Head of caudate nucleus (tissue), 42 donors: ENCODE measurements around the gene OSMR.
A peak's percentile ranks its signal among the peaks of the same experiment; 100 is the strongest.

ENCODE experiments used
- DNase-seq, 42 donors: peaks; one replicate each; pipeline versions ENCODE4 v3.0.0 to v3.0.0-alpha.2; 2020 to 2021; ENCODE audit warnings: mixed read lengths in 7 of 42
- intact Hi-C: fragments of 100-400 bp; cut with DNase I; formaldehyde crosslinking; loops from one replicate; pipeline ENCODE4 v1.15.0; 2022

Gene OSMR

DNA sequence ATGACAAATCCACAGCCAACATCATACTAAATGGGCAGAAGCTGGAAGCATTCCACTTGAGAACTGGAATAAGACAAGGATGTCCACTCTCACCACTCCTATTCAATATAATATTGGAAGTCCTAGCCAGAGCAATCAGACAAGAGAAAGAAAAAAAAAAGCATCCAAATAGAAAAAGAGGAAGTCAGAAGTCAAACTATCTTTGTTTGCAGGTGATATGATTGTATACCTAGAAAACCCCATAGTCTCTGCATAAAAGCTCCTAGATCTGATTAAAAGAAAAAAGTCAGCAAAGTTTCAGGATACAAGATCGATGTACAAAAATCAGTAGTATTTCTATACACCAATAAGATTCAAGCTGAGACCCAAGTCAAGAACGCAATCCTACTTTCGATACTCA is 66.1 kb downstream of the OSMR start:
- intact Hi-C loops, result no loop called here
- no peak for DNase-seq

DNA sequence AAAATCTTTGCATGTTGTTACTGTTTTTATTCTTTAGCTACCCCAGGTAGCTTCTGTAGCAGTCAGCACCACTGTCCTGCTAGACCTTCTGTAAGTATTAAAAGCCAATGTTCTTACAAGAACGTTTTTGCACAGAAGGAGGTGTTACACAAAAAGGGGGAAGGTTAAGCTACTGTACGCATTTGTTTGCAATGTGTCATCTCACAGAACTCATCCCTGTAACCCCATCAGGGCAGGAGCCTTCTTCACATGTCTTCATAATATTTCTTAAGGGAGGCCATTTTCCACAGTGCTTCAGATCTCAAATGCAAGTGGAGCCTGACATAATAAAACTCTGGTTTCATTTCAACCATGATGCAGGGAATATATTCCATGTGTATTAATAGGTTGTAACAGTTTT is 67.9 kb downstream of the OSMR start:
- intact Hi-C loops, result no loop called here
- no peak for DNase-seq

DNA sequence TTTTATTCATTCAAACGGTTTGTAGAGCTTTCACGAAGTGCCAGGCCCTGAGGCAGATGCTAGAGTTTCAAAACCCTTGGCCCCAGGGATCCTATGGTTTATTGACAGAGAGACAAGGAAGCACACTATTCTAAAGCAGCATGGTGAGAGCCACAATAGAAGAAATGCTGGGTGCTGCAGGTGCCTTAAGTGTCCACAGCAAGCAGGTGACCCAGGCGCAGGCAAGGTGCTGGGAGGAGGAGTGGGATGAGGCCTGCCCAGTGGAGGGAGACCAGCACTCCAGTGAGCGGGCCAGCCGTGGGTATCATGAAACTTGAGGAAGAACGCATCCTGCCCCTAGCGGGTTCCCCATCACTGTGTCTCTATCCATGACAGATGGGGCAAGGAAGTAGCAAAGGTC is 71.0 kb downstream of the OSMR start:
- DNase-seq, result peak in 1 of 42 donors; percentile 11
- intact Hi-C loops, result no loop called here

DNA sequence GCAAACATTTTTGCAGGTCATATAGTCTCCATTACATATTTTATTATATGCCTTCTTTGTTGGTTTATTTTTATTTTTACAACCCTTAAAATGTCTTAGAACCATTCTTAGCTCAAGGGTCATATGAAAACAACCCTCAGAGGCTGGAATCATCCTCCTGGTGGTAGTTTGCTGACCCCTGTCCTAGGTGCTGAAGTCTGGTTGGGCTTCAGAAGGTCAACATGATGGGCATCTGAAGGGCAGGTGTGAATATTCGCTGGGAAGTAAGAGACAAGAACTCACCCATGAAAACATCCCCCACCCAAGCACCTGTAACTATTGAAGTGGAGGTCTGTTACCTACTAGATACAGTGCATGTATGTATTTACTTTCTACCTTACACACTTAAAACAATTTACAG is 75.4 kb downstream of the OSMR start:
- intact Hi-C loops, result no loop called here
- no peak for DNase-seq

DNA sequence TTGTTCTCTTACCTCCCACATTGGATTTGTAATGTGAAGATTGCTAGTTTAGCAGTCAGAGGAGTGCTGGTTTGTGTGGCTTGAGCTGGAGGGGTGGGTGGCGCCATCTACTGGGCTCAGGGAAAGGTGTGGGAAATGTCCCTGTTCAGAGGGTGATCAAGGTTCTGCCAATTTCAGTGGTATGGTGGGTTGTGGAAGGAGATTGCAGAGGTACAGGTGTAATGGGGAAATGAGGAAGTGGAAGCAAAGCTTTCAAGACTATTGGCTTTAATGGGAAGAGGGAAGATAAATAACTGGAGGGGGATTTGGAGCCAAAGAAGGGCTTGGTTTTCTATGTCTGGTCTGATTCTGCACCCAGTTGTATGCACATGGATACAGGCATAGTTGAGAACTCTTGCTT is 76.4 kb downstream of the OSMR start:
- DNase-seq, result peak; percentile 9 to 86 (median 58)
- intact Hi-C loops, result no loop called here

DNA sequence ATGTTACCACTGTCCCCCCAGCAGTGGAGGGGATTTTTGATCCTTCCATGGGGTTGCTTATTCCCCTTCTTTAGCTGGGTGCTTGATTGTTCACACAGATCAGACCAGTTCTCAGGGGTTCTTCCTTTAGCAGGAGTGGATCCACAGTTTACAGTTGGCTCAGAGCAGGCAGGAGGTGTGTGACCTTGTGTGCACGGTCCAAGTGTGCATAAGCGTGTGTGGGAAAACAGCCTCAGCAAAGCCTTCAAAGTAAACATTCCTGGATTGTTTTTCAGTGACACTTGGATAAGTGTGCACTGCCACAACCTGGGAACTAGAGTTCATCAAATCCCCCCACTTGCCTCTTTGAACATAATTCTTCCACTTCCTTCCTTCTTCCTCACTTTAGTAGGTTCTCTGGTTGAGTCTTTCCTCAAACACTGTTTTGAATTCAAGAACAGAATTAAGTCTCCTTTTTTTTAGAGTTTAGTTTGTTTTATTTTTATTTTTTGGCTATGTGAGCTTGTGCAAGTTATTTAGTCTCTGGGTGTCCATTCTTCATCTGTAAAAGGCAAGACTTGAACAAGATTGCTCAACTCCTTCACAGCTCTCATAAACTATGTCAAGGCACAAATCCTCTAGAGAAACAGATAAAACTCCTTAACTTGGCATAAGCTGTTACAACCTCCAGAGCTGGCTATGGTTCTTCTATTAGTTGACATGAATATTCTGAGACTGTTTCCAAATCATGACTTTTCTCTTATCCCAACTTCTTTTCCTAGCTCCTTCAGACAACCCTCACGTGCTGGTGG is 78.0 kb downstream of the OSMR start:
- no peak for DNase-seq
- intact Hi-C loops, result no loop called here

DNA sequence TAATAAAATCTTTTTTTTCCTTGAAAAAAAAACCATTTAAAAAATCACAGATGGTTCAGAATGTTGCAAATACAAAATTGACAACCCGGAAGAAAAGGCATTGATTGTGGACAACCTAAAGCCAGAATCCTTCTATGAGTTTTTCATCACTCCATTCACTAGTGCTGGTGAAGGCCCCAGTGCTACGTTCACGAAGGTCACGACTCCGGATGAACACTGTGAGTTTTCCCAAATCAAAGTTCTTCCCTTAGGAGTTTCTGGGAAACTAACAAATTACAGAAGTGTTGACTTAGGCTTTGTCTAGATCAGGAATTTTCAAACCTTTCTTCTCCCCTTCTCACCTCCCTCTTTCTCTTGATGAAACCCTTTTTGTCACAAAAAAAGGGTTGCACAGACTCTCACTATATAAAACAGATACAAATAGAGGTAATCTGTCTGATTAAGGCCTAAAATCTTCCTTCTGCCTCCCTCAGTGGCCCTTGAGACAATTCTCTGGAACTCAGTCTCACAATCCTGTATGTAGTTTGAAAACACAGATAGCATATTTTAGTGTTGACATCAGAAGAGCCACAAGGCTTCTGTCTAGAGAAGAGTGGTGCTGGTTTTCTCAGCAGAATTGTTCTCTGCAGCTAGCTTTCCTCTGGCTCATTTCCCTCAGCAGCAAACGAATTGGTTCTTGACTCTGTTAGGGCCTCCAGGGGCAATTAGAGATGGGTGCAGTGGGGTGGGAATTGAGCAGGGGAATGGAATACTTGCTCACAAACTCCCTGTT is 79.5 kb downstream of the OSMR start:
- intact Hi-C loops, result no loop called here
- DNase-seq, result no peak

DNA sequence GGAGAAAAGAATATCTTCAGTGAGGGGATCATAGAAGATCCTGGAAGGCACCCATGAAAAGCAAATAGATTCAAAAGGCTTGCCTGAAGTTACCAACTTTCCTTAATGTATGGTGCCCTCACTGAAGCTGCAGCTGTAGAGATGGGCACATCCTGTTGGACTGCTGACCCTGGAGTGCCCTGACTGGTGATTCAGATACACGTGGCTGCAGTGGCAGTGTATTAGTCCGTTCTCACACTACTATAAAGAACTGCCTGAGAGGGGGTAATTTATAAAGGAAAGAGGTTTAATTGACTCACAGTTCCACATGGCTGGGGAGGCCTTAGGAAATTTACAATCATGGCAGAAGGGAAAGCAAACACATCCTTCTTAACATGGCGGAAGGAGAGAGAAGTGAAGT is 80.3 kb downstream of the OSMR start:
- no peak for DNase-seq
- intact Hi-C loops, result no loop called here

DNA sequence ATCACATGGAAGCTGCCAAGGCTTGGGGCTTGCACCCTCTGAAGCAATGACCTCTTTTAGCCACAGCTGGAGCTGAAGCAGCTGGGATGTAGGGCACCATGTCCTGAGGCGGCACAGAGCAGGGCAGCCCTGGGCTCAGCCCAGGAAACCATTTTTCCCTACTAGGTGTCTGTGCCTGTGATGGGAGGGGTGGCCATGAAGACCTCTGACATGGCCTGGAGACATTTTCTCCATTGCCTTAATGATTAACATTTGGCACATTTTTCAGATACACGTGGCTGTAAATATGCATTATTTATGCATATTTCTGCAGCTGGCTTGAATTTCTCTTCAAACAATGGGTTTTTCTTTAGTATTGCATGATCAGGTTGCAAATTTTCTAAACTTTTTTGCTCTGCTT is 81.7 kb downstream of the OSMR start:
- DNase-seq, result no peak
- intact Hi-C loops, result no loop called here

DNA sequence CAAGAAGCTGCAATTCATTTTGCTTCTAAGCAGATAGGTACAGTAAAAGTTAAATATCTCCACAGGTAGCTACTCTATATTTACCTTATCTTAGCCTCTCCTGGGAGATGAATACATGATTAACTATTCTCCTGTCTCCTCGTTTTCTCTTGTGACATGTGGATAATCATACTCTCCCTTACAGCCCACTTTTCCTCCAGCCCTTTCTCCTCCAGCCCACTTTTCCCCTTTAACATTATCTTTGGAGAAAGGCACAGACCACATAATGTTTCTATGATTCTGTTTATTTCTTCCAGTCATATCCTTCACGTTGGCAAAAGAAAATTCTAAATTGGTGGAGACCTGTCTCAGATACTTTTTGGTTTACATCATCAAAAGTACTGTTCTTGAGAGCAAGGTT is 84.0 kb downstream of the OSMR start:
- intact Hi-C loops, result no loop called here
- no peak for DNase-seq

DNA sequence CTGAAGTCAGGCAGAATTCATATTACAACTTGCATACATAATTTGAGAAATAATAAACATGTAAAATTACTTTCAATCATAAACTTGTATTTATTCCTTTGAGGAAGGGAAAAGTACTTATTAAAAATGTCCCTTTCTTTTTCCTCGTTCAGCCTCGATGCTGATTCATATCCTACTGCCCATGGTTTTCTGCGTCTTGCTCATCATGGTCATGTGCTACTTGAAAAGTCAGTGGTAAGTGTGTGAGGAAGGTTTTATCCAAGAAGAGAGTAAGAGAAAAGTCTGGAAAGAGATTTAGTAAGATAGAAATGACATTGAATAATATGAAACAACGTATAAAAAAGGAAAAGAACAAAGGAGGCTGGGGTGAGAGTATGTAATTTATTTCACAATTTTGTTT is 85.9 kb downstream of the OSMR start:
- no peak for DNase-seq
- intact Hi-C loops, result no loop called here

DNA sequence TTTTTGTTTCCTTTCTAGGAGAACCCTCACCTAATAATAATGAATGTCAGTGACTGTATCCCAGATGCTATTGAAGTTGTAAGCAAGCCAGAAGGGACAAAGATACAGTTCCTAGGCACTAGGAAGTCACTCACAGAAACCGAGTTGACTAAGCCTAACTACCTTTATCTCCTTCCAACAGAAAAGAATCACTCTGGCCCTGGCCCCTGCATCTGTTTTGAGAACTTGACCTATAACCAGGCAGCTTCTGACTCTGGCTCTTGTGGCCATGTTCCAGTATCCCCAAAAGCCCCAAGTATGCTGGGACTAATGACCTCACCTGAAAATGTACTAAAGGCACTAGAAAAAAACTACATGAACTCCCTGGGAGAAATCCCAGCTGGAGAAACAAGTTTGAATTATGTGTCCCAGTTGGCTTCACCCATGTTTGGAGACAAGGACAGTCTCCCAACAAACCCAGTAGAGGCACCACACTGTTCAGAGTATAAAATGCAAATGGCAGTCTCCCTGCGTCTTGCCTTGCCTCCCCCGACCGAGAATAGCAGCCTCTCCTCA is 87.1 kb downstream of the OSMR start:
- no peak for DNase-seq

DNA sequence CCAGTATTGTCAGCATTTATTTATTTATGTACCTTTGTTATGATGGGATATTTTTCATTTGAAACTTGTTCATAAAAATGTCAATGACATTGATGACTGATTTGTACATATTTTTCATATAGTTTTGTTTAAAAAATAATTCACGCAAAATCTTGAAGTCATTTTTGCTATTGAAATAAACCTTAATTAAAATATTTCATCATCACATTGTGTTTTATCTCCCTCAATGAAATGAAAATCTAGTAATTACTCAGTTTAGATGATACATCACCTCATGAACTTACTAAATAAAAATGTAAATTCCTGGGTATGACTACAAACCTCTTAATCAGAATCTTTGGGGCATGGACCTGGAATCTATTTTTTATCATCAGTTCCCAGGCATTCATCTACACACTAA is 89.6 kb downstream of the OSMR start:
- intact Hi-C loops, result no loop called here
- no peak for DNase-seq

More for the DNA sequence above, 87.1 kb downstream of the OSMR start:
- intact Hi-C loops, result no loop called here

DNA sequence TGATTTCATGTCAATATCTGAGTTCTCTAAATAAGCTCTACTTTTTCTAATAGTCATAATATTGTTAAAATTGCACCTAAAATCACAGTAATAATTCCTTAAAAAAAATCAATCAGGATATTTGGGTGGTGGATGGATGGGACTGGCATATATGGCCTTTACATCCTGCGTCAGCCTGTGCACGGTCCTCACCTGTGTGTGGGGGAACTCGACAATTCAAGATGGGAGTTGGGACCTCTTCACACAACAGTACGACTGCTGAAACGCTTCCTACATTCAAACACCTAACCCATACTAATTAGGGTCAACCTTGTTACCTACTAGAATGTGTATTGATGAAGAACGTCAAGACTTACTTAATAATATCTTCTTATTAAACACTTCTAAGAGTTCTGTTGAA is 90.5 kb downstream of the OSMR start:
- intact Hi-C loops, result no loop called here

DNA sequence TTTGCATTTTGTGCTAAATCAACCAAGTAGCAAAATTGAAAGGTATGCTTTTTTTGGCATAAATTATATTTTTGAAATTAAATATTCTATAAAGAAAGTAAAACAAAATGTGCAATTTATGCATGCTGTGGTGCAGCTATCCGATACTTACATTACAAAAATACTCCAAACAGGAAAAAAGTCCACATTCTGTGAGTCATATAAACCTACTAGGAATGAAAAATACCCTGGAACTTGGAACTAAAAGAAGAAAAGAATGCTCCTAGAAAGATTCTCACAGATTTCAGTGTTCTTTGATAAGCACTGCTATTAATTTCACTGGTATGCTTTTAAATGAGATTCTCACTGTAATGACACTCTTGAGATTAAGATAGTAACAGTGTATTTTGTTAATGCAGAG is 92.6 kb downstream of the OSMR start:
- DNase-seq, result no peak
- intact Hi-C loops, result no loop called here

More for the DNA sequence above, 90.5 kb downstream of the OSMR start:
- no peak for DNase-seq

DNA sequence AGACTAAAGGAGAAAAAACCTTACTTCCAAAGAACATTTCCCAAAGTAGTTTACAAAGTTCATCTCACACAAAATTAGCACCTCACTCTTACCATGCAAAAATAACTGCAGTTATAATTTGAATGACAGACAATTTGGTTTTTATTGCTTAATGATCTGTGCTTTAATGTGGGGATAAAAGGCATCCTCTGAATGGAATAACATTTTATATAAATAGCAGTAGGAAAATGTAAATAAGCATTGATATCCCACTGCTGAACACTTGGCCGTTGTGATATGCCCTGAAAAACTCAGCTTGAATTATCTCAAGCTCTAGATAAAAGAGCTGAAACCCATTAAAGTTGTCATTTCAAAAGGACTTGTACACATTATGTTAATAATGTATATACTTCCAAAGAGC is 93.2 kb downstream of the OSMR start:
- DNase-seq, result no peak
- intact Hi-C loops, result no loop called here

DNA sequence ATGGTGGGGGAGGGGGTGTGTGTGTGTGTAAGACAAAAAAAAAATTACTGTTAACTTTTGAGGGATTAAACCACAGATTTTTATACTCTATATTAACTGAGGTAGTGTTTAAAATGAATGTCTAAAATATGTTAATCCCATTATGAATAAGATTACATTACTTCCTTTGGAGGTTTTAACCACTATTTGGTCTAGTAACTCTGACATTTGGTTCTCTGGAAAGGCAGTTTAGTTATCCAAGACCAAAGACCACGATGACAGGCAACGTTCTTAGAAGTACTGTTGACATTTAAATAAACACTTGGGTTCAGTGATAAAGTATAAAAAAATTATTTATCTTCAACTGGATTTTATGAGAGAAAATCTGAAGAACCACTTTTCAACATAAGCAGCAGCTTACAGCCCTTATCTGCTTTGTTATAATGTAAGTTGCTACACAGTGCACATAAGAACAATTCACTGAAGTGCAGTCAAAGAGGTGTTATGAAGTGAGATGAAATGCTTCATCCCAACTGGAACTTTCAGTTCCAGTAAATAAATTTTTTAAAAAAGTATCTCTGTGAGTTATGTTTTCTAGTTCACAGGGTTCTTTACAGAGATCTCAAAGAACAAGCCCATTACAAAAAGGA is 94.5 kb downstream of the OSMR start:
- intact Hi-C loops, result no loop called here
- DNase-seq, result no peak

DNA sequence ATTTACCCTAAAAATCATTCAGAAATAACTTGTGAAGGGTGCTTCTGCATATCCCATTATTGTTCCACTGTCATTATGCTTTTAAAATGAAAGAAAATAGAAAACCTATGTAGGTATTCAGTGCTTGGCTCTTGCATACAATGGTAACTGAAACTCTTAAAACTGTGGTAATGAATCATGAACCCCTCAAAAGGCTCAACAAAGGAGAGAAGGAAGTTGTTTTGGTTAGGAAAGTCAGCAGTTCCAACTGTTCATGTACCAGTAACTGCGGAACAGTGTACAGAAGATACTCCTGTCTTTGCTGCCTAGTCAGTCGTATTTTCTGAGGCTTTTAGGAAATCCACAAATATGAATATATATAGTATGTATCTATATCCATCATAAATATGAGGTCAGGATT is 96.1 kb downstream of the OSMR start:
- intact Hi-C loops, result no loop called here
- DNase-seq, result no peak

DNA sequence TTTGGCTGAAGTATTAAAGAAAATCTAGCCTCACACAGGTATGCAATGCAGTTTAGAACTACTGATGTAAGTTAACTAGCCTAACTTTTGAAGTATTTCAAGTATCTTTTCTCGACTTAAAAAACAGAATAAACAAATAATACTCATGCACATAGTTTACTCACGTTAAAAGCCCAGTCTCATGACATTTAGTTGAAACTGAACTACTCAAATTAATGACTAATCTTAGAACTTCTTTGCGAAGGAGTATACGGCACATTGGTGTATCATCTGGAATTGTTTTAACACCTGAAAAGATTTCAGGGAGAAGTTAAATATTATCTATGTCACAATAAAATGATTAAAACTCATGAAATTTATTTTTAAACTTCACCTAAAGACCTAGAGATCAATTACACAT is 98.5 kb downstream of the OSMR start:
- intact Hi-C loops, result no loop called here

DNA sequence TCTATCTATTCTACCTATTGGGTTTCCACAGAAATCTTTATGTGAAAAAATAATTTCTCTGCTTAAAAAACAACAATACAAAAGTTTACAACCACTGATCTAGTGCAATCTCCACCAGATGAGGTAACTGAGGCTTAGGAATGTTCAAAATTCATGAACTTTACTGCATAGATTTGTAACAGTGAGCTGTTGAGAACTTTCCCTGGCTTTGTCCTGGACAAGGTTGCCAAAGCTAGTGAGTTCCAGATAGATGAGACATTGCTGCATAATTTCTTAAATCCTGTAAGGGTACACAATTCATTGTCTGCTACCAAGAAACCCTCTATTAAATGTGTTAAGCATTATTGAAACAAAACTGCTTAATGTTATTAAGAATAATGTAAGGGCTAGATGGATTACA is 102.7 kb downstream of the OSMR start:
- DNase-seq, result no peak
- intact Hi-C loops, result no loop called here

More for the DNA sequence above, 98.5 kb downstream of the OSMR start:
- no peak for DNase-seq
